PC-9 (cell line): ENCODE data around the gene DNAL4.

ENCODE experiments used
- EZH2 ChIP-seq: fragments of 200-600 bp; sonication (generic); IDR thresholded peaks from 2 replicates; pipeline ENCODE4 v1.8.0; 2017; ENCODE audit warnings: antibody characterized with exemption, low read depth
- TF ChIP-seq, protein P1 (sequence below): fragments of 200-600 bp; sonication (generic); conservative IDR thresholded peaks from 2 replicates; pipeline ENCODE4 v1.6.1; 2017; ENCODE audit warnings: mixed run types, antibody characterized with exemption, mild to moderate bottlenecking, moderate library complexity

DNA sequence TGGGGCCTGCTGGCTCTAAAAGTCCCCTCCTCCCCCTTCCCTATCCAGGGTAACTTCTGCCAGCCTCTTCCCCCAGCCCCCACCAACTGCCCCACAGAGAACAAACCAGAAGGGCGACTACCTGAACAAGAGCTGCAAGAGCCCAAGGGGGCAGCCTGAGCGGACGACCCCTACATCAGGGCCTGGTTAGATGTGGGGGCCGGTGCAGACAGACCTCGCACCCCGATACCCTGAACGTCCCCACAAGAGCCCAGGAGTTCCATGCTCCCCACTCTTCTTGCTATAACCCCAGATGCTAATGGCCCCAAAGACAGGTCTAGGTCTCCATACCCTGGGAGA is 58.8 kb downstream of the DNAL4 start:
- no peak for TF ChIP-seq EZH2
- TF ChIP-seq, protein P1, sequence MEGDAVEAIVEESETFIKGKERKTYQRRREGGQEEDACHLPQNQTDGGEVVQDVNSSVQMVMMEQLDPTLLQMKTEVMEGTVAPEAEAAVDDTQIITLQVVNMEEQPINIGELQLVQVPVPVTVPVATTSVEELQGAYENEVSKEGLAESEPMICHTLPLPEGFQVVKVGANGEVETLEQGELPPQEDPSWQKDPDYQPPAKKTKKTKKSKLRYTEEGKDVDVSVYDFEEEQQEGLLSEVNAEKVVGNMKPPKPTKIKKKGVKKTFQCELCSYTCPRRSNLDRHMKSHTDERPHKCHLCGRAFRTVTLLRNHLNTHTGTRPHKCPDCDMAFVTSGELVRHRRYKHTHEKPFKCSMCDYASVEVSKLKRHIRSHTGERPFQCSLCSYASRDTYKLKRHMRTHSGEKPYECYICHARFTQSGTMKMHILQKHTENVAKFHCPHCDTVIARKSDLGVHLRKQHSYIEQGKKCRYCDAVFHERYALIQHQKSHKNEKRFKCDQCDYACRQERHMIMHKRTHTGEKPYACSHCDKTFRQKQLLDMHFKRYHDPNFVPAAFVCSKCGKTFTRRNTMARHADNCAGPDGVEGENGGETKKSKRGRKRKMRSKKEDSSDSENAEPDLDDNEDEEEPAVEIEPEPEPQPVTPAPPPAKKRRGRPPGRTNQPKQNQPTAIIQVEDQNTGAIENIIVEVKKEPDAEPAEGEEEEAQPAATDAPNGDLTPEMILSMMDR = no peak
